SJSA1 (cell line): ENCODE data around the gene LYRM4. TPM values are rescaled to one million over a fixed set of nuclear protein-coding genes. Genes with fewer than 3 reads are reported as not detected.
"Not testable (repeated sequence)": the region's sequence is repeated elsewhere in the genome, so short reads cannot be mapped to it uniquely, and the experiment has no call there.

Source experiments
- DNase-seq, 2 experiments: peaks; one replicate each; pipeline ENCODE4 v3.0.0-alpha.2; 2015 to 2020; ENCODE audit warnings: low spot score in 2 of 2, low read depth in 1 of 2
- H3K27ac ChIP-seq: fragments of 250-450 bp; sonication (Bioruptor Pico); 2 replicates; pipeline ENCODE4 v1.5.1; 2020; ENCODE audit warnings: mild to moderate bottlenecking, moderate library complexity
- H3K27me3 ChIP-seq: fragments of 250-450 bp; sonication (Bioruptor Pico); replicated peaks from 2 replicates; pipeline ENCODE4 v1.5.1; 2020; ENCODE audit warnings: mild to moderate bottlenecking, moderate library complexity
- H3K36me3 ChIP-seq: fragments of 250-450 bp; sonication (Bioruptor Pico); 2 replicates; pipeline ENCODE4 v1.5.1; 2020; ENCODE audit warnings: mild to moderate bottlenecking
- H3K4me1 ChIP-seq: fragments of 250-450 bp; sonication (Bioruptor Pico); replicated peaks from 2 replicates; pipeline ENCODE4 v1.6.1; 2021; ENCODE audit warnings: mild to moderate bottlenecking
- H3K4me3 ChIP-seq: fragments of 250-450 bp; sonication (Bioruptor Pico); 2 replicates; pipeline ENCODE4 v1.5.1; 2020; ENCODE audit warnings: mild to moderate bottlenecking
- H3K9me3 ChIP-seq: fragments of 250-450 bp; sonication (Bioruptor Pico); replicated peaks from 2 replicates; pipeline ENCODE4 v1.5.1; 2020; ENCODE audit warnings: mild to moderate bottlenecking
- total RNA-seq: library from RNA; depleted of rRNA; stranded (reverse); fragments of >200 nt; shearing (Covaris generic); gene quantifications from 2 replicates; pipeline ENCODE4 v1.2.3, GENCODE V29; 2014; rRNA removed

LYRM4 gene
- total RNA-seq, 1 experiment from 2014 or later: 23.0 TPM

DNA sequence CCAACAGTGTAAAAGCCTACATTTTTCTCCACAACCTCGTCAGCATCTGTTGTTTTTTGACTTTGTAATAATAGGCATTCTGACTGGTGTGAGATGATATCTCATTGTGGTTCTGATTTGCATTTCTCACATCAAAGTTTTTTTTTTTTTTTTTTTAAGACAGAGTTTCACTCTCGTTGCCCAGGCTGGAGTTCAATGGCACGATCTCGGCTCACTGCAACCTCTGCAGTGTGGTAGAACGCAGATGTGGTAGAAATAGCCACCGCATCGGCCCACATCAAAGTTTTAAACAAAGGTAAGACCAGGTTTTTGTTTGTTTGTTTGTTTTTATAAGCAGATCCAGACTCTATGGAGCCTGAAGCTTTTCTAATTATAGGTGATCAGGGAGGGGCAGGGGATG lies 188.3 kb downstream of the LYRM4 start:
- no peak for DNase-seq
- no peak overlapping the region for H3K27ac ChIP-seq
- no peaks in the 10 kb centered on the region for H3K36me3 ChIP-seq
- no peaks in the 10 kb centered on the region for H3K27me3 ChIP-seq
- no peaks in the 10 kb centered on the region for H3K4me1 ChIP-seq
- H3K4me3 ChIP-seq: no peak overlapping the region
- no peaks in the 10 kb centered on the region for H3K9me3 ChIP-seq

DNA sequence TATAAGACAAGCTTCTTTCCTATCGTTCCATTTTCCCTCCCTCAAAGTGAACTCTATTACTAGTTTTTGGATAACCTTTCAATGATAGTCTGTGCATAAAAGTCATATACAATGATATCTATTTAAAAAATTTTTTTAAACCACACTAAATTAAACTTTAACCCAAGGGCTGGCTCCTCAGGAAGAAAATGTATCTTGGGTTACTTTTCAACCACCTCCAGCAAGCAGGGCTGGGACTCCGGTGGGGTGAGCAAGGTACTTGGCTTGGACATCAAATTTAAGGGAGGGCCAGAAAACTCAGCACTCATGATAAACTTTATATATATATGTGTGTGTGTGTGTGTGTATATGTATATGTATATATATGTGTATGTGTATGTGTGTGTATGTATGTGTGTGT lies 189.5 kb downstream of the LYRM4 start:
- no peaks in the 10 kb centered on the region for H3K9me3 ChIP-seq
- no peaks in the 10 kb centered on the region for H3K27me3 ChIP-seq
- no peaks in the 10 kb centered on the region for H3K4me1 ChIP-seq
- no peaks in the 10 kb centered on the region for H3K36me3 ChIP-seq
- no peak overlapping the region for H3K4me3 ChIP-seq
- DNase-seq: no peak
- no peak overlapping the region for H3K27ac ChIP-seq

DNA sequence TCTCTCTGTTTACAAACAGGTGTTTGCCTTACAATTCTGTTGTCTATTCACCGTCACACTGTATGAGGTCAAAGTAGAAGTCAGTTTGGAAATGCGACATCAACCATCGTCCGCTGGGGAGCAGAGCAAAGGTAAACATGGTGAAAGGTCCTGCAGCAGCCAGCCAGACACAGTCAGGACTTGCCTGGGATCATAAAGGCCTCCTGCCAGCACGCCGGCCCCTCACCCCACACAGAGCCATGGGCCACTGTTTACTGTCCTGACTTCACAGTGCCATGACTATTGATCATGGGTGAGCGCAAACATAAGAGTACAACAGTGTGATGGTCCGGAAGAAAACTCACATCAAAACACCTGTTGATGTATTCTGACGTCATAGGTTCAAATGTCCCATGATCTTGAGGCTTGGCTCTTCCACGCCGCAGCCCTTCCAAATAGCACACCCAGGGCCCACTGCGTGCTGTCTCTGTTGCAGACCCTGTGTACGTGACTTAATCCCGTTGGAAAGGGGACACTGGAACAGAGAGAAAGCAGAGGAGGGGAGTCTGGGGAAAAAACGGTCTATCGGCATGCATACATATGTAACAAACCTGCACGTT lies 192.5 kb downstream of the LYRM4 start:
- Histone ChIP-seq H3K36me3 (no peaks in the 10 kb centered on the region), H3K4me1 (no peaks in the 10 kb centered on the region), H3K27ac (no peak overlapping the region), H3K27me3 (no peaks in the 10 kb centered on the region), H3K9me3 (no peaks in the 10 kb centered on the region), H3K4me3 (no peak overlapping the region)
- DNase-seq: no peak

DNA sequence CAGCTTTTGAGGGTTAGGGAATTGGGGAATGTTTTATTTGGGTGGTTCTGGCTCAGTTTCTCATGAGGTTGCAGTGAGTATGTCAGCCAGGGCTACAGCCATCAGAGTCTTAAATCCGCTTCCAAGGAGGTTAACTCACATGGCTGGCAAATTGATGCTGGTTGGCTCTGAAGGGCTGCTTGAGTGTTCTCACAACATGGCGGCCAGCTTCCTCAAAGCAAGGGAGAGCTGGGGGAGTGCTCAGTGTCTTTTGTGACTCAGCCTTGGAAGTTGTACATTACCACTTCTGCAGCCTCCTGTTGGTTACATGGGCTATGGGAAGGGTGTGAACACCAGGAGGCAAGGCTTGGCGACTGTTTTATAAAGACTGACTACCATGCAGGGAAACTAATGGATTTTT lies 193.4 kb downstream of the LYRM4 start:
- no peaks in the 10 kb centered on the region for H3K27me3 ChIP-seq
- no peaks in the 10 kb centered on the region for H3K9me3 ChIP-seq
- no peaks in the 10 kb centered on the region for H3K36me3 ChIP-seq
- no peaks in the 10 kb centered on the region for H3K4me1 ChIP-seq
- no peak overlapping the region for H3K27ac ChIP-seq
- H3K4me3 ChIP-seq: no peak overlapping the region
- DNase-seq: no peak

DNA sequence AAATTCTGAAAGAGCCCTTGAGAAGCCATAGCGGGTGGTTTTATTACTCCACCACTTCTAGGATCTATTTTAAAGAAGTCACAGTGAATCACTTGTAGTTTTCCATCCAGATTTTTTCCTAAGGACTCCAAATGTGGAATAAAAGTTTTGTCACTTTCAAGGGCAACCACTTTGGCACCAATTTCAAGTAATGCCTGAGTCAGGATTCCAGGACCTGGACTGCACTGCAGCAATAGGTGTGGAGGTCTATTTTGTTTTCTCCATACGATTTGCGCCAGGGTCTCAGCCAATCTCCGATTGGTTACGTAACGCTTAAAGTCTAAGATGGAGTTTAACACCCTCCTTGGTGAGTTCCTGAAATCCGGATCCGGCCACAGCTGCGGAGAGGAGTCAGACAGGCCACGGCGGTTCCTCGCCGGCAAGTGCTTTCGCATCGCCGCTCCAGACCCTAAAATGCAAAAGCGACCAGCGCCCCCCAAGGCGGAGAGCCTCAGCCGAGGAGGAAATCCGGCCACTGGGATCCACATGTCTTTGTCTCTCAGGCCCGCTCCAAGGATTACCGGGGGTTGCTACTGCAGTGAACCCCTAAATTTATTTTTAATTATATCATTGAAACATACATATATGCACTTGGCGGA lies 194.2 kb downstream of the LYRM4 start:
- Histone ChIP-seq H3K27me3 (no peaks in the 10 kb centered on the region), H3K9me3 (no peaks in the 10 kb centered on the region), H3K27ac (no peak overlapping the region), H3K4me3 (no peak overlapping the region), H3K36me3 (no peaks in the 10 kb centered on the region), H3K4me1 (no peaks in the 10 kb centered on the region)
- no peak for DNase-seq

DNA sequence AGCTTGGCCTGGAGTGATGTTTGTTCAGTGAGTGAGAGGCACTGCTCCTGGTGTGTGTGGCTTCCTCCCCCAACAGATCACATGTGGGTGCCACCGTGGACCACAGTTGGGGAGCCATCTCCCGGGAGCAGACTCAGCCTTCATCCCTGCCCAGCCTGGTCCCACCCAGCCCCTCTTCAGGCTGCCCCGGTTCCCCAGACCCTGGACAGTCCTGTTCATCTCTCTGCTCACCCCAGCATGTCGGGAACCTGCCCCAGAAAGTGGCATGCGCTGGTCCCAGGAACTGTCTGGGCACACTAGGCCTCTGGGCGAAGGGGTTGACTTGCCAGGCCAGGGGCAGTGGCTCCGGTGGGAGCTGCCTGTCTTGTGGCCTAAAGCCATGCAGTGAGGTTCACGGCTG lies 197.1 kb downstream of the LYRM4 start:
- DNase-seq: no peak
- H3K36me3 ChIP-seq: no peaks in the 10 kb centered on the region
- H3K9me3 ChIP-seq: no peaks in the 10 kb centered on the region
- H3K27ac ChIP-seq: no peak overlapping the region
- no peaks in the 10 kb centered on the region for H3K4me1 ChIP-seq
- H3K27me3 ChIP-seq: no peaks in the 10 kb centered on the region
- no peak overlapping the region for H3K4me3 ChIP-seq

GRCh38 chr6:5061152-5061551 lies 199.6 kb downstream of the LYRM4 start:
- DNase-seq: no peak
- Histone ChIP-seq H3K27ac (no peak overlapping the region), H3K4me1 (no peaks in the 10 kb centered on the region), H3K27me3 (no peaks in the 10 kb centered on the region), H3K9me3 (no peaks in the 10 kb centered on the region), H3K4me3 (no peak overlapping the region), H3K36me3 (no peaks in the 10 kb centered on the region)

GRCh38 chr6:5060439-5060838 lies 200.3 kb downstream of the LYRM4 start:
- H3K4me3 ChIP-seq, H3K27me3 ChIP-seq, DNase-seq, H3K9me3 ChIP-seq, H3K27ac ChIP-seq, H3K4me1 ChIP-seq, H3K36me3 ChIP-seq: not testable (repeated sequence)

DNA sequence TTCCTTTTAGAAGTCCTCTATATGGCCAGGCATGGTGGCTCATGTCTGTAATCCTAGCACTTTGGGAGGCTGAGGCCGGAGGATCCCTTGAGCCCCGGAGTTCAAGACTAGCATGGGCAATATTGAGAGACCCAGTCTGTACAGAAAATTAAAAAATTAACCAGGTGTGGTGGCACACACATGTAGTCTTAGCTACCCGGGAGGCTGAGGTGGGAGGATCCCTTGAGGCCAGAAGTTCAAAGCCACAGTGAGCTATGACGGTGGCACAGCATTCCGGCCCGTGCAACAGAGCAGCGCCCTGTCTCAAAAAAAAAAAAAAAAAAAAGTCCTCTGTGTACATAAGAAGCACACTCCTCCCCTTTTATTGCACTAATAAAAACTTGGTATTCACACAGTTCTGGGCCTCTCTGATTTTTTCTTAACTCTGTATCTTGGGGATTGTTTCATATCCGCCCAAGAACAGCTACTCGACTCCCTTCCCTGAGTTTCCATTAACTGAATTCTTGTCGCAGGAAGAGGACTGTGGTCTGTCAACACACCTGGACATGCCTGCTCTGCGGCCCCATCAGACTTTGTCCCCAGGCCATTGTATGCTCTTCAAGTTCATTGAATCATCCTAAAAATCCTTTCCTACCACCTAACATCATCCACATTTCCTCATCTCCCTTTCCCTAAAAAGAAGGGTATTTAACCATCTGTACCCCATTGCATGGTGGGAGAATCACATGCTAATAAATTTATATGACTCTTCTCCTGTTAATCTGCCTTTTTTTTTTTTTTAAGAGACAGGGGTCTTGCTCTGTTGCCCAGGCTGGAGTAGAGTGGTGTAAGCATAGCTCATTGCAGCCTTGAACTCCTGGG lies 201.5 kb downstream of the LYRM4 start:
- H3K27ac ChIP-seq: no peak overlapping the region
- no peaks in the 10 kb centered on the region for H3K9me3 ChIP-seq
- no peak for DNase-seq
- no peak overlapping the region for H3K4me3 ChIP-seq
- no peaks in the 10 kb centered on the region for H3K36me3 ChIP-seq
- no peaks in the 10 kb centered on the region for H3K4me1 ChIP-seq
- no peaks in the 10 kb centered on the region for H3K27me3 ChIP-seq

Other genes with a start within 250 kb of the LYRM4 start
- 0.19 and 0.32 TPM in 2 replicates for gene PPP1R3G, start 175.6 kb downstream of the LYRM4 start, total RNA-seq
- 6.8 and 13.3 TPM in 2 replicates for gene FARS2, start 563 bp upstream of the LYRM4 start, total RNA-seq